ENCODE results near the gene PCDHB7. TPM values are rescaled to one million over a fixed set of nuclear protein-coding genes. Genes with fewer than 3 reads are reported as not detected.
A peak's percentile ranks its signal among the peaks of the same experiment; 100 is the strongest.
"Not testable (repeated sequence)": the region's sequence is repeated elsewhere in the genome, so short reads cannot be mapped to it uniquely, and the experiment has no call there.

Gene PCDHB7
- total RNA-seq, 1 experiment from 2014 or later: 1.3 TPM

DNA sequence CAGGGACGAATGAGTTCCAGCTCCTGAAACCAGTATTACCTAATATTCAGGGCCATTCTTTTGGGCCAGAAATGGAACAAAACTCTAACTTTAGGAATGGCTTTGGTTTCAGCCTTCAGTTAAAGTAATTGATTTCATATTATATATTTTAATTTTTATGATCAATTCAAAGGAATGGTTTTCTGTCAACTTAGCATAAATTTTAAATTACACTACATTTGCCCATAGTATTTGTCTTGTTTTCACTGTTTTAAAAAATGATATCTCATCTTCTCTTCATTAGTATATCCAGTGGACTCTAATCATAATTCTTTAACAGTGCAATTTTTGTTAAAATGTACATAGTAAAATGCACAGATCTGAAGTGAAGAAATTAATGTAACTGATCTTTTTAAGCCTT, 7.9 kb downstream of the PCDHB7 start:
- Histone ChIP-seq H3K36me3 (ENCODE audit: control insufficient read depth, insufficient read depth, low read length) (no peaks in the 10 kb centered on the region), H3K9me3 (ENCODE audit: control insufficient read depth, insufficient read depth, low read depth, low read length) (no peaks in the 10 kb centered on the region), H3K4me3 (ENCODE audit: low read depth in 2 of 2, low read length in 2 of 2) (no peak overlapping the region), H3K27me3 (ENCODE audit: control insufficient read depth, insufficient read depth, low read length) (peaks cover 22% of the 10 kb centered on the region), H3K4me1 (ENCODE audit: control insufficient read depth, insufficient read depth, low read length) (peaks cover 7% of the 10 kb centered on the region), H3K27ac (ENCODE audit: low read length) (no peak overlapping the region)
- BruUV-seq (replicated peaks): no TSS peak
- in situ Hi-C loops (cut with HindIII; ENCODE audit: low pct_unique_long_range_greater_than_20kb, low sequenced_read_pairs) (loop anchor here (25.0 kb wide), 2 partner anchors 93 to 157 kb away; partner anchors contain the start of genes PCDHB2, PCDHGA1, PCDHGA2 and PCDHGA3), intact Hi-C loops (cut with micrococcal nuclease; ENCODE audit: unreplicated experiment) (no loop called here)
- CTCF ChIA-PET: no interaction called here
- DNase-seq (ENCODE audit: low read depth, low spot score) (no peak), ATAC-seq (no peak)
- POLR2A ChIA-PET: no interaction called here
- TF ChIP-seq, protein P1, sequence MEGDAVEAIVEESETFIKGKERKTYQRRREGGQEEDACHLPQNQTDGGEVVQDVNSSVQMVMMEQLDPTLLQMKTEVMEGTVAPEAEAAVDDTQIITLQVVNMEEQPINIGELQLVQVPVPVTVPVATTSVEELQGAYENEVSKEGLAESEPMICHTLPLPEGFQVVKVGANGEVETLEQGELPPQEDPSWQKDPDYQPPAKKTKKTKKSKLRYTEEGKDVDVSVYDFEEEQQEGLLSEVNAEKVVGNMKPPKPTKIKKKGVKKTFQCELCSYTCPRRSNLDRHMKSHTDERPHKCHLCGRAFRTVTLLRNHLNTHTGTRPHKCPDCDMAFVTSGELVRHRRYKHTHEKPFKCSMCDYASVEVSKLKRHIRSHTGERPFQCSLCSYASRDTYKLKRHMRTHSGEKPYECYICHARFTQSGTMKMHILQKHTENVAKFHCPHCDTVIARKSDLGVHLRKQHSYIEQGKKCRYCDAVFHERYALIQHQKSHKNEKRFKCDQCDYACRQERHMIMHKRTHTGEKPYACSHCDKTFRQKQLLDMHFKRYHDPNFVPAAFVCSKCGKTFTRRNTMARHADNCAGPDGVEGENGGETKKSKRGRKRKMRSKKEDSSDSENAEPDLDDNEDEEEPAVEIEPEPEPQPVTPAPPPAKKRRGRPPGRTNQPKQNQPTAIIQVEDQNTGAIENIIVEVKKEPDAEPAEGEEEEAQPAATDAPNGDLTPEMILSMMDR (IDR thresholded peaks at IDR 0.05): no peak
- TF ChIP-seq POLR2AphosphoS5 (IDR thresholded peaks at IDR 0.05; ENCODE audit: low read depth, low read length) (no peak), TCF7L2 (IDR thresholded peaks at IDR 0.05; ENCODE audit: low read depth, low read length) (no peak), SIN3A (IDR thresholded peaks at IDR 0.05; ENCODE audit: borderline replicate concordance, insufficient read depth, low read depth, low read length) (no peak)
- TF ChIP-seq, protein P2, sequence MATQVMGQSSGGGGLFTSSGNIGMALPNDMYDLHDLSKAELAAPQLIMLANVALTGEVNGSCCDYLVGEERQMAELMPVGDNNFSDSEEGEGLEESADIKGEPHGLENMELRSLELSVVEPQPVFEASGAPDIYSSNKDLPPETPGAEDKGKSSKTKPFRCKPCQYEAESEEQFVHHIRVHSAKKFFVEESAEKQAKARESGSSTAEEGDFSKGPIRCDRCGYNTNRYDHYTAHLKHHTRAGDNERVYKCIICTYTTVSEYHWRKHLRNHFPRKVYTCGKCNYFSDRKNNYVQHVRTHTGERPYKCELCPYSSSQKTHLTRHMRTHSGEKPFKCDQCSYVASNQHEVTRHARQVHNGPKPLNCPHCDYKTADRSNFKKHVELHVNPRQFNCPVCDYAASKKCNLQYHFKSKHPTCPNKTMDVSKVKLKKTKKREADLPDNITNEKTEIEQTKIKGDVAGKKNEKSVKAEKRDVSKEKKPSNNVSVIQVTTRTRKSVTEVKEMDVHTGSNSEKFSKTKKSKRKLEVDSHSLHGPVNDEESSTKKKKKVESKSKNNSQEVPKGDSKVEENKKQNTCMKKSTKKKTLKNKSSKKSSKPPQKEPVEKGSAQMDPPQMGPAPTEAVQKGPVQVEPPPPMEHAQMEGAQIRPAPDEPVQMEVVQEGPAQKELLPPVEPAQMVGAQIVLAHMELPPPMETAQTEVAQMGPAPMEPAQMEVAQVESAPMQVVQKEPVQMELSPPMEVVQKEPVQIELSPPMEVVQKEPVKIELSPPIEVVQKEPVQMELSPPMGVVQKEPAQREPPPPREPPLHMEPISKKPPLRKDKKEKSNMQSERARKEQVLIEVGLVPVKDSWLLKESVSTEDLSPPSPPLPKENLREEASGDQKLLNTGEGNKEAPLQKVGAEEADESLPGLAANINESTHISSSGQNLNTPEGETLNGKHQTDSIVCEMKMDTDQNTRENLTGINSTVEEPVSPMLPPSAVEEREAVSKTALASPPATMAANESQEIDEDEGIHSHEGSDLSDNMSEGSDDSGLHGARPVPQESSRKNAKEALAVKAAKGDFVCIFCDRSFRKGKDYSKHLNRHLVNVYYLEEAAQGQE (IDR thresholded peaks at IDR 0.05; ENCODE audit: insufficient read depth in 1 of 2, low read depth in 2 of 2, low read length in 1 of 2): no peak

DNA sequence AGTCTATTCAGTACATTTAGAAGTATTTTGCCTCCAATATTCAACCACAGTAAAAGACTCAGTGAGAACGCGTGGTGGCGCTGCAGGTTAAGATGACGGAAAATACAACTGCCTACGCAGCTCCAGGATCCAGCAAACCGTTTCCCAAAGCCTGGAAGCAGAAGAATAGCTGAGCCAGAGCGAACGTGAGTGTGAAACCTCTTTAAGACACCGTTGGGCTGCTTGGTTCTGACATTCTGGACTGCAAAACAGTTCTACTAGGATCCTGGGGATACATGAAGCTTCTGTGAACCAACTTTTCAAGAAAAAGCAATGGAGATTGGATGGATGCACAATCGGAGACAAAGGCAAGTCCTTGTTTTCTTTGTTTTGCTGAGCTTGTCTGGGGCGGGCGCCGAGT, 9.8 kb downstream of the PCDHB7 start, which contains the start of gene PCDHB16:
Gene PCDHB16, plus strand, starts transcription at position 140 of the 400 bp plus-strand sequence. Its CDS starts 173 bp downstream, at position 313.
- CTCF ChIA-PET: interaction anchor here (1.2 kb wide), 1 partner anchor 26 kb away, joined by 3 read pairs; no protein-coding TSS in a partner anchor
- no peaks in the 10 kb centered on the region for H3K36me3 ChIP-seq (ENCODE audit: control insufficient read depth, insufficient read depth, low read length)
- in situ Hi-C loops (cut with HindIII; ENCODE audit: low pct_unique_long_range_greater_than_20kb, low sequenced_read_pairs): loop anchor here (25.0 kb wide), 2 partner anchors 95 to 155 kb away; partner anchors contain the start of genes PCDHB2, PCDHGA1, PCDHGA2 and PCDHGA3
- no peak for ATAC-seq
- no peak for TF ChIP-seq TCF7L2 (IDR thresholded peaks at IDR 0.05; ENCODE audit: low read depth, low read length)
- TF ChIP-seq SIN3A (IDR thresholded peaks at IDR 0.05; ENCODE audit: borderline replicate concordance, insufficient read depth, low read depth, low read length): no peak
- TF ChIP-seq POLR2AphosphoS5 (IDR thresholded peaks at IDR 0.05; ENCODE audit: low read depth, low read length): no peak
- TF ChIP-seq, protein P2 (IDR thresholded peaks at IDR 0.05; ENCODE audit: insufficient read depth in 1 of 2, low read depth in 2 of 2, low read length in 1 of 2): no peak
- TF ChIP-seq, protein P1 (IDR thresholded peaks at IDR 0.05): peak; percentile 33
- BruUV-seq (replicated peaks): no TSS peak
- H3K27me3 ChIP-seq (ENCODE audit: control insufficient read depth, insufficient read depth, low read length): peaks cover 3% of the 10 kb centered on the region; the same call in 1 of the 2 replicates
- peaks cover 3% of the 10 kb centered on the region for H3K4me1 ChIP-seq (ENCODE audit: control insufficient read depth, insufficient read depth, low read length)
- no peak for DNase-seq (ENCODE audit: low read depth, low spot score)
- H3K4me3 ChIP-seq (ENCODE audit: low read depth in 2 of 2, low read length in 2 of 2): no peak within 1 kb of the TSS; a peak in 1 of 4 replicates
- H3K27ac ChIP-seq (ENCODE audit: low read length): no peak within 1 kb of the TSS
- POLR2A ChIA-PET: no interaction called here
- H3K9me3 ChIP-seq (ENCODE audit: control insufficient read depth, insufficient read depth, low read depth, low read length): no peaks in the 10 kb centered on the region
- intact Hi-C loops (cut with micrococcal nuclease; ENCODE audit: unreplicated experiment): no loop called here

- H3K27me3 ChIP-seq (ENCODE audit: control insufficient read depth, insufficient read depth, low read length); H3K36me3 ChIP-seq (ENCODE audit: control insufficient read depth, insufficient read depth, low read length); intact Hi-C loops (cut with micrococcal nuclease; ENCODE audit: unreplicated experiment); H3K4me1 ChIP-seq (ENCODE audit: control insufficient read depth, insufficient read depth, low read length); ATAC-seq; H3K27ac ChIP-seq (ENCODE audit: low read length); H3K4me3 ChIP-seq (ENCODE audit: low read depth in 2 of 2, low read length in 2 of 2); POLR2A ChIA-PET; BruUV-seq (replicated peaks); H3K9me3 ChIP-seq (ENCODE audit: control insufficient read depth, insufficient read depth, low read depth, low read length); DNase-seq (ENCODE audit: low read depth, low spot score): not testable (repeated sequence)
- CTCF ChIA-PET: interaction anchor here (0.6 kb wide), 1 partner anchor 228 kb away, joined by 3 read pairs; no protein-coding TSS in a partner anchor
- in situ Hi-C loops (cut with HindIII; ENCODE audit: low pct_unique_long_range_greater_than_20kb, low sequenced_read_pairs): loop anchor here (25.0 kb wide), 2 partner anchors 97 to 153 kb away; partner anchors contain the start of genes PCDHB2, PCDHGA1, PCDHGA2 and PCDHGA3
Observed at GRCh38 chr5:141184117-141184855, 11.8 kb downstream of the PCDHB7 start.

Data from Panc1 (cell line).